Activated CD8-positive, alpha-beta T cell treated with anti-CD3 and anti-CD28 coated beads for 36 hours (primary cell): ENCODE data around the gene IFI6. TPM values are rescaled to one million over a fixed set of nuclear protein-coding genes. Genes with fewer than 3 reads are reported as not detected.
"Not testable (repeated sequence)": the region's sequence is repeated elsewhere in the genome, so short reads cannot be mapped to it uniquely, and the experiment has no call there.

Source experiments
- ATAC-seq: fragments of 200-7000 bp; cut with Tn5 transposase; one replicate; pipeline ENCODE4 v1.10.0; 2021; ENCODE audit warnings: mild to moderate bottlenecking, moderate library complexity
- CTCF ChIA-PET: fragments of 350-600 bp; sonication (Branson Sonifier 250); formaldehyde crosslinking; loops from one replicate; lab custom pipeline; 2021; ENCODE audit warnings: antibody characterized with exemption; lab: Charles Lee
- POLR2A ChIA-PET: fragments of 350-600 bp; sonication (Branson Sonifier 250); formaldehyde crosslinking; loops from one replicate; lab custom pipeline; 2021; ENCODE audit warnings: antibody characterized with exemption; lab: Charles Lee
- DNase-seq: peaks from one replicate; pipeline ENCODE4 v3.0.0-alpha.2; 2020
- H3K27ac Mint-ChIP-seq: one replicate; pipeline ENCODE4 v1.8.0; 2021; ENCODE audit warnings: mild to moderate bottlenecking, mixed read lengths
- H3K27me3 Mint-ChIP-seq: one replicate; pipeline ENCODE4 v1.8.0; 2021; ENCODE audit warnings: mixed read lengths
- H3K36me3 Mint-ChIP-seq: one replicate; pipeline ENCODE4 v1.8.0; 2021; ENCODE audit warnings: low read depth, mixed read lengths
- H3K4me1 Mint-ChIP-seq: one replicate; pipeline ENCODE4 v1.8.0; 2021; ENCODE audit warnings: low read depth, mixed read lengths
- H3K4me3 Mint-ChIP-seq: one replicate; pipeline ENCODE4 v1.8.0; 2021; ENCODE audit warnings: mild to moderate bottlenecking, moderate library complexity, mixed read lengths
- H3K9me3 Mint-ChIP-seq: one replicate; pipeline ENCODE4 v1.8.0; 2021; ENCODE audit warnings: mixed read lengths
- intact Hi-C: fragments of 100-400 bp; cut with micrococcal nuclease; formaldehyde crosslinking; loops from one replicate; pipeline ENCODE4 v1.10.0; 2022
- total RNA-seq, 2 experiments: library from RNA; stranded (reverse); gene quantifications; one replicate each; pipeline ENCODE4 v1.2.3, GENCODE V29; 2021
- TF ChIP-seq, protein P1 (sequence below): fragments of 200-600 bp; IDR thresholded peaks from one replicate; pipeline ENCODE4 v1.8.0; 2022; ENCODE audit warnings: antibody characterized with exemption, mild to moderate bottlenecking

The IFI6 gene
- total RNA-seq, 2 experiments from 2014 or later = 31.6 to 32.1 TPM

DNA sequence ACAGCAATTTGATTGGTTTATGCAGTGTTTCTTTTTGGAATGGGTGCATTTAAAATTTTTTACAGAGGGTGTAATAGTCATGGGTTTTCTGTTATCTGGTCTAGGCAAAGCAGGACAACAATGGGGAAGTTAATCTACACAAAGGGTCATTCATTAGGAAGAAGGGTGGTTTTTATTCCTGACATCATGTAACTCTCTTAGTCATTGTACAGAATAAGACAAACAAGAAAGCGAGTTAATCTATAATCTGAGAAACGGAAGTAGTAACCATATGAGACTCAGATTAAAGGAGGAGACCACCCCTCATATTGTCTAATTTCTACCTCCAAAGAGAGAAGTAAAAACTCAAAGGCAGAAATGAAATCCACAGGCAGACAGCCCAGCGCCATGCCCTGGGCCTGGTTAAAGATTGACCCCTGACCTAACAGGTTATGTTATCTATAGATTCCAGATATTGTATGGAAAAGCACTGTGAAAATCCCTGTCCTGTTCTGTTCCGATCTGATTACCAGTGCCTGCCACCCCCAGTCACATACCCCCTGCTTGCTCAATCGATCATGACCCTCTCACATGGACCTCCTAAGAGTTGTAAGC, 10.5 kb upstream of the IFI6 start:
- peaks cover 8% of the 10 kb centered on the region for H3K36me3 Mint-ChIP-seq
- no peaks in the 10 kb centered on the region for H3K4me1 Mint-ChIP-seq
- ChIA-PET POLR2A (no interaction called here), CTCF (no interaction called here)
- H3K27me3 Mint-ChIP-seq = no peaks in the 10 kb centered on the region
- TF ChIP-seq, protein P1, sequence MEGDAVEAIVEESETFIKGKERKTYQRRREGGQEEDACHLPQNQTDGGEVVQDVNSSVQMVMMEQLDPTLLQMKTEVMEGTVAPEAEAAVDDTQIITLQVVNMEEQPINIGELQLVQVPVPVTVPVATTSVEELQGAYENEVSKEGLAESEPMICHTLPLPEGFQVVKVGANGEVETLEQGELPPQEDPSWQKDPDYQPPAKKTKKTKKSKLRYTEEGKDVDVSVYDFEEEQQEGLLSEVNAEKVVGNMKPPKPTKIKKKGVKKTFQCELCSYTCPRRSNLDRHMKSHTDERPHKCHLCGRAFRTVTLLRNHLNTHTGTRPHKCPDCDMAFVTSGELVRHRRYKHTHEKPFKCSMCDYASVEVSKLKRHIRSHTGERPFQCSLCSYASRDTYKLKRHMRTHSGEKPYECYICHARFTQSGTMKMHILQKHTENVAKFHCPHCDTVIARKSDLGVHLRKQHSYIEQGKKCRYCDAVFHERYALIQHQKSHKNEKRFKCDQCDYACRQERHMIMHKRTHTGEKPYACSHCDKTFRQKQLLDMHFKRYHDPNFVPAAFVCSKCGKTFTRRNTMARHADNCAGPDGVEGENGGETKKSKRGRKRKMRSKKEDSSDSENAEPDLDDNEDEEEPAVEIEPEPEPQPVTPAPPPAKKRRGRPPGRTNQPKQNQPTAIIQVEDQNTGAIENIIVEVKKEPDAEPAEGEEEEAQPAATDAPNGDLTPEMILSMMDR = no peak
- no peak overlapping the region for H3K27ac Mint-ChIP-seq
- DNase-seq = no peak
- intact Hi-C loops = no loop called here
- ATAC-seq = no peak
- H3K9me3 Mint-ChIP-seq = peaks cover 15% of the 10 kb centered on the region
- no peak overlapping the region for H3K4me3 Mint-ChIP-seq

GRCh38 chr1:27681580-27681979, 9.6 kb upstream of the IFI6 start:
- H3K27me3 Mint-ChIP-seq, H3K4me1 Mint-ChIP-seq, H3K4me3 Mint-ChIP-seq, POLR2A ChIA-PET, H3K36me3 Mint-ChIP-seq, H3K27ac Mint-ChIP-seq, intact Hi-C loops, DNase-seq, ATAC-seq, CTCF ChIA-PET: not testable (repeated sequence)
- peaks cover 15% of the 10 kb centered on the region for H3K9me3 Mint-ChIP-seq

DNA sequence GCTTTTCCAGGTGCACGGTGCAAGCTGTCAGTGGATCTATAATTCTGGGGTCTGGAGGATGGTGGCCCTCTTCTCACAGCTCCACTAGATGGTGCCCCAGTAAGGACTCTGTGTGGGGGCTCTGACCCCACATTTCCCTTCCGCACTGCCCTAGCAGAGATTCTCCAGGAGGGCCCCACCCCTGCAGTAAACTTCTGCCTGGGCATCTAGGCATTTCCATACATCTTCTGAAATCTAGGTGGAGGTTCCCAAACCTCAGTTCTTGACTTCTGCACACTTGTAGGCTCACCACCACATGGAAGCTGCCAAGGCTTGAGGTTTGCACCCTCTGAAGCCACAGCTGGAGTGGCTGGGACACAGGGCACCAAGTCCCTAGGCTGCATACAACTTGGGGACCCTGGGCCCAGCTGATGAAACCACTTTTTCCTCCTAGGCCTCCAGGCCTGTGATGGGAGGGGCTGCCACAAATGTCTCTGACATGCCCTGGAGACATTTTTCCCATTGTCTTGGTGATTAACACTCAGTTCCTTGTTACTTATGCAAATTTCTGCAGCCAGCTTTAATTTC, 8.3 kb upstream of the IFI6 start:
- H3K4me3 Mint-ChIP-seq, H3K27ac Mint-ChIP-seq: not testable (repeated sequence)

DNA sequence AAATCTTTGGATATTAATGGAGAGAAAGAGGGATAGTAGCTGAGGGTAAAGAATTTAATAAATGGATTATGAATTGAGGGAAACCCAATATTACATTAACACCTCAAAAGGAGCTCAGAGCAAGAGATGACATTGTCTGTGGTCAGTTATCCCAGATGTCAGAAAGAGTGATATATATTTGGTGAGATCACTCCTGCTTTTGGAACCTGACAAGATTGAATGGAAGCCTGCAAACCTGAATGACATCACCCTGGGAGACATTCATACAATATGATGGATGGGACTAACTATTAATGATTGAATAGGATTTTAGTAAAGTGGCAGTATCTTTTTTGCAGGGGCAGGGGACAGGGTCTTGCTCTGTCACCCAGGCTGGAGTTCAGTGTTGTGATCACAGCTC, 6.8 kb upstream of the IFI6 start:
- H3K4me1 Mint-ChIP-seq = no peaks in the 10 kb centered on the region
- DNase-seq = no peak
- POLR2A ChIA-PET = no interaction called here
- TF ChIP-seq, protein P1 = no peak
- H3K27me3 Mint-ChIP-seq = no peaks in the 10 kb centered on the region
- H3K4me3 Mint-ChIP-seq = no peak overlapping the region
- H3K9me3 Mint-ChIP-seq = peaks cover 15% of the 10 kb centered on the region
- peaks cover 8% of the 10 kb centered on the region for H3K36me3 Mint-ChIP-seq
- CTCF ChIA-PET = interaction anchor here (1.1 to 2.7 kb wide), 4 partner anchors 9 to 122 kb away, joined by 4 to 12 read pairs (median 5); no protein-coding TSS in a partner anchor
- intact Hi-C loops = no loop called here
- ATAC-seq = no peak
- H3K27ac Mint-ChIP-seq = no peak overlapping the region

More for the DNA sequence above, 8.3 kb upstream of the IFI6 start:
- CTCF ChIA-PET = interaction anchor here (1.7 to 2.7 kb wide), 3 partner anchors 11 to 124 kb away, joined by 4 to 12 read pairs (median 6); no protein-coding TSS in a partner anchor
- H3K36me3 Mint-ChIP-seq, H3K4me1 Mint-ChIP-seq, intact Hi-C loops, H3K27me3 Mint-ChIP-seq, POLR2A ChIA-PET, DNase-seq, ATAC-seq: not testable (repeated sequence)
- peaks cover 15% of the 10 kb centered on the region for H3K9me3 Mint-ChIP-seq

DNA sequence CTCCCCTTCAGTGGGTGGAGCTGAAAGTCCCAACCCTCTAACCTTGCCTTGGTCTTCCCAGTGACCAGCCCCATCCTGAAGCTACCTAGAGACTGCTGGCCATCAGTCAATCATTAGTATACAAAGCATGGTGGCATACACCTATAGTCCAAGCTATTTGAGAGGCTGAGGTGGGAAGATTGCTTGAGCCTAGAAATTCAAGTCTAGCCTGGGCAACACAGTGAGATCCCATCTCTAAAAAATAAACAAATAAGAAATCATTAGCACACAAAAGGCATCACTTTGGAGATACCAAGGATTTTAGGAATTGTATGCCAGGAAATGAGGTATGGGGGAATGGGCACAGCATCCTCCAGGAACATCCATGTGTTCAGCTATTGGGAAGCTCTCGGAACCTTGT, 4.4 kb upstream of the IFI6 start:
- no peak for DNase-seq
- no peak for ATAC-seq
- ChIA-PET POLR2A (interaction anchor here (0.7 kb wide), 1 partner anchor 355 kb away, joined by 4 read pairs; no protein-coding TSS in a partner anchor), CTCF (no interaction called here)
- TF ChIP-seq, protein P1 = no peak
- Mint-ChIP-seq H3K9me3 (peaks cover 6% of the 10 kb centered on the region), H3K27me3 (no peaks in the 10 kb centered on the region), H3K4me1 (peaks cover 10% of the 10 kb centered on the region), H3K36me3 (peaks cover 5% of the 10 kb centered on the region), H3K4me3 (no peak overlapping the region), H3K27ac (no peak overlapping the region)
- intact Hi-C loops = no loop called here

- ChIA-PET POLR2A (interaction anchor here (2.0 kb wide), 1 partner anchor 10 kb away, joined by 10 read pairs; no protein-coding TSS in a partner anchor), CTCF (interaction anchor here (0.8 to 12.9 kb wide), 5 partner anchors 11 to 100 kb away, joined by 3 to 533 read pairs (median 5); partner anchors contain the start of genes AHDC1 and STX12)
- Mint-ChIP-seq H3K4me1 (peaks cover 32% of the 10 kb centered on the region), H3K4me3 (peak overlapping the region; percentile 80), H3K36me3 (peaks cover 1% of the 10 kb centered on the region), H3K27me3 (no peaks in the 10 kb centered on the region), H3K27ac (peak overlapping the region; percentile 90), H3K9me3 (no peaks in the 10 kb centered on the region)
- ATAC-seq (no peak), DNase-seq (no peak)
- intact Hi-C loops = no loop called here
- TF ChIP-seq, protein P1 = peak; percentile 18
Observed at GRCh38 chr1:27672750-27673112, 739 bp upstream of the IFI6 start.
